ENCODE measurements around the gene STON2. TPM values are rescaled to one million over a fixed set of nuclear protein-coding genes. Genes with fewer than 3 reads are reported as not detected.
"Not testable (repeated sequence)": the region's sequence is repeated elsewhere in the genome, so short reads cannot be mapped to it uniquely, and the experiment has no call there.

Gene STON2
- total RNA-seq, 4 donors from 2014 or later: 12.5 to 21.8 (median 16.1) TPM

GRCh38 chr14:81252278-81252677 is 147.8 kb downstream of the STON2 start:
- TF ChIP-seq CTCF (IDR thresholded peaks at IDR 0.05): no peak
- H3K4me3 ChIP-seq (ENCODE audit: low read depth, poor library complexity, severe bottlenecking): no peak overlapping the region
- intact Hi-C loops (cut with DNase I; ENCODE audit: low total_unique reads): no loop called here
- WGBS, 2 donors: 86 to 92% methylated on average over 1 of the region's 1 CpG
- no peak for DNase-seq (ENCODE audit: low spot score in 2 of 2)

GRCh38 chr14:81247271-81247766 is 152.8 kb downstream of the STON2 start:
- DNase-seq (ENCODE audit: low spot score in 2 of 2): no peak
- intact Hi-C loops (cut with DNase I; ENCODE audit: low total_unique reads): no loop called here
- TF ChIP-seq CTCF (IDR thresholded peaks at IDR 0.05): no peak
- H3K4me3 ChIP-seq (ENCODE audit: low read depth, poor library complexity, severe bottlenecking): no peak overlapping the region
- 46 to 57% methylated on average over 7 to 8 of the region's 8 CpGs for WGBS, 2 donors

- TF ChIP-seq POLR2A (IDR thresholded peaks at IDR 0.05): no peak
- TF ChIP-seq CTCF (IDR thresholded peaks at IDR 0.05): no peak
- intact Hi-C loops (cut with DNase I; ENCODE audit: low total_unique reads): no loop called here
- 55 to 69% methylated on average over 15 to 18 of the region's 19 CpGs for WGBS, 2 donors
- DNase-seq (ENCODE audit: low spot score in 2 of 2): no peak
- H3K4me3 ChIP-seq (ENCODE audit: low read depth, poor library complexity, severe bottlenecking): no peak overlapping the region
These were observed 153.5 kb downstream of the STON2 start for GRCh38 chr14:81246461-81247270.

DNA sequence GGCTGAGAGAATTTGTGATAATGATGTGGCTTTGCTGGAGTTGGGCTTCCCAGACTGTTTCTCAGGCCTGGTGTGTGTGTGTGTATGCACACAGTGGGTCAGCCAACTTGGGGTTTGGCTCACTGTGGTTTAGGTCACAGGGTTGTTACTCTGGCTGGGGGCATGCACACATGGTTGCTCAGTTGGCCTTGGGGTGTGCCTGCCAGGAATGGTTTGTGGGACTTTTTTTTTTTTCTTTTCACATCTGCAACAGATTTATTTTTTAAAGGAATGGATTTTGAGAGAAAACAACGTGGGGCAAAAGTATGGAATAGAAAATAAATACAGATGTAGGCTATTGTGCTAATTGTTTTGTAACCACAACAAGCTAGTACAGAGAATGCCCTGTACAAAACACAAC is 154.4 kb downstream of the STON2 start:
- TF ChIP-seq CTCF (IDR thresholded peaks at IDR 0.05): no peak
- no peak for TF ChIP-seq POLR2A (IDR thresholded peaks at IDR 0.05)
- 30 to 66% methylated on average over 1 of the region's 1 CpG for WGBS, 2 donors
- no peak overlapping the region for H3K4me3 ChIP-seq (ENCODE audit: low read depth, poor library complexity, severe bottlenecking)
- intact Hi-C loops (cut with DNase I; ENCODE audit: low total_unique reads): no loop called here
- DNase-seq (ENCODE audit: low spot score in 2 of 2): no peak

DNA sequence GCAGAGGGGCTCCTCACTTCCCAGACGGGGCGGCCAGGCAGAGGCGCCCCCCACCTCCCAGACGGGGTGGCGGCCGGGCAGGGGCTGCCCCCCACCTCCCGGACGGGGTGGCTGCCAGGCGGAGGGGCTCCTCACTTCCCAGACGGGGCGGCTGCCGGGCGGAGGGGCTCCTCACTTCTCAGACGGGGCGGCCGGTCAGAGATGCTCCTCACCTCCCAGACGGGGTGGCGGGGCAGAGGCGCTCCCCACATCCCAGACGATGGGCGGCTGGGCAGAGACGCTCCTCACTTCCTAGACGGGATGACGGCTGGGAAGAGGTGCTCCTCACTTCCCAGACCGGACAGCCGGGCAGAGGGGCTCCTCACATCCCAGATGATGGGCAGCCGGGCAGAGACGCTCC is 155.7 kb downstream of the STON2 start:
- intact Hi-C loops (cut with DNase I; ENCODE audit: low total_unique reads); DNase-seq (ENCODE audit: low spot score in 2 of 2); H3K4me3 ChIP-seq (ENCODE audit: low read depth, poor library complexity, severe bottlenecking): not testable (repeated sequence)
- 95 to 96% methylated on average over 21 to 28 of the region's 28 CpGs for WGBS, 2 donors

DNA sequence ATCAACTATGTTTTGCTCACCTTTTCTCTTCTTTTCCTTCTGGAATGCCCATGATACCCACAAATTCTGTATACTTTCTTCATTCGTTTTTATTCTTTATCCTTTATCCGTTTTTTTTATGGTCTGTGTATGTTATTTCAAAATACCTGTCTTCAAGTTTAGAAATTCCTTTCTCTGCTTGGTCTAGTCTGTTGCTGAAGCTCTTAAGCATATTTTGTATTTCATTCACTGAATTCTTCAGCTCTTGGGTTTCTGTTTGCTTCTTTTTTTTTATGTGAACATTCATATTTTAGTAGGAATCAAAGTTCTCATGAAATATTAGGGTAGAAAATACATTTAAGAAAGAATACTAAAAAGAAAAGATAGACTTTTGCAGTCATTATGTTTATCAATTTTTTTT is 156.6 kb downstream of the STON2 start:
- intact Hi-C loops (cut with DNase I; ENCODE audit: low total_unique reads): no loop called here
- DNase-seq (ENCODE audit: low spot score in 2 of 2): no peak
- TF ChIP-seq CTCF (IDR thresholded peaks at IDR 0.05) (no peak), POLR2A (IDR thresholded peaks at IDR 0.05) (no peak)
- 88 to 95% methylated on average over 2 of the region's 2 CpGs for WGBS, 2 donors
- no peak overlapping the region for H3K4me3 ChIP-seq (ENCODE audit: low read depth, poor library complexity, severe bottlenecking)

- 64 to 86% methylated on average over 2 of the region's 2 CpGs for WGBS, 2 donors
- intact Hi-C loops (cut with DNase I; ENCODE audit: low total_unique reads); DNase-seq (ENCODE audit: low spot score in 2 of 2); H3K4me3 ChIP-seq (ENCODE audit: low read depth, poor library complexity, severe bottlenecking): not testable (repeated sequence)
These were observed 163.3 kb downstream of the STON2 start for GRCh38 chr14:81236849-81237248.
